NOMO-1 treated with DMSO at 0.1 percent for 48 hours (cell line): ENCODE measurements around the gene CADM4.
A peak's percentile ranks its signal among the peaks of the same experiment; 100 is the strongest.
"Not testable (repeated sequence)": the region's sequence is repeated elsewhere in the genome, so short reads cannot be mapped to it uniquely, and the experiment has no call there.

Experiments
- DNase-seq: peaks from one replicate; lab custom pipeline; 2025; ENCODE audit not compliant: unreplicated experiment; lab: John Stamatoyannopoulos, UW

Gene CADM4

DNA sequence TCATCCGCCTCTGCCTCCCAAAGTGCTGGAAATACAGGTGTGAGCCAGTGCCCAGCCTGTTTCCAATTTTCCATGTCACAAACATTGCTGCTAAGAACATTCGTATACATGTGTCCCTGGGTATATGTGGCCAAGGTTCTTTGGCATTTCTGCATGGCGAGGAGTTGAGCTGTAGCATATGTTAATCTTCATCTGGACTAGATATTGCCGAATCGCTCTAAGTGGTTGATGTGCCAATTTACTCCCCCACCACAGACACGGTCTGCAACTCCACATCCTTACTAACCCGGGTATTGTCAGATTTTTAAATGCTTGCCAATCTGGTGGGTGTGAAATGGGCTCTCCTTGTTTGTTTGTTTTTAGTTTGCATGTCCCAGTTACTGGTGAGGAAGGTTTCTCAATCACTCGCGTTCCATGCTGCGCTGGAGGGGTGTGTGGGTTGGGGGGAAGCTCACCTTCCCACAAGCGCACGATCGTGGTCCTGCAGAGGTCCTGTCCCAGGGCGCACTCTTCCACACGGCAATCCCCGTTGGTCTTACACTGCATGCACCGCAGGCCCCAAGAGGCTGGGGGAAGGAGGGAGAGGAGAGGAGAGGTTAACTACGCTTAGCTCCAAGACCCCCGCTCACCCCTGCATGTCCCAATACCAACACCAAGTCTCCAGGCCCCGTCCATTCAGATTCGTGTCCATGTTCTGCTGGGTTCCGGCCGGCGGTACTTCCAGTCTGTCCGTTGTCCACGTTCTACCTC is 27.7 kb upstream of the CADM4 start:
- no peak for DNase-seq

DNA sequence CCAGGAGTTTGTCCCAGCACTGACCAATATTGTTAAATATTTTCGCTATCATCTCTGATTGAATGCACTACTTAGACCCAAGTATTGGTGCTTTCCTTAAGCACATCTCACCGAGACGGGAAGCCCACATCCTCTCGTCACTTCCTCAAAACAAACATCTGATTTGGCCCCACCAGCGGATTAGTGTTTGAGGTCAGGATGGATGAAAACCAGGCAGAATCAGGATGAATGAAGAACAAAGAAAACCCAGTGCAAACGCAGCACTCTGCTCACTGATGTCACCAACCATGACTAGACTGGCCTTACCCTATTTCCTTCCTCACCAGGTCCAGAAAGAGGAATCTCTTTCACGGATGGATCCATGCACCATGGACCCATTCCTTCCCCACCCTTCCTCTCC is 24.4 kb upstream of the CADM4 start:
- DNase-seq = peak; percentile 33

DNA sequence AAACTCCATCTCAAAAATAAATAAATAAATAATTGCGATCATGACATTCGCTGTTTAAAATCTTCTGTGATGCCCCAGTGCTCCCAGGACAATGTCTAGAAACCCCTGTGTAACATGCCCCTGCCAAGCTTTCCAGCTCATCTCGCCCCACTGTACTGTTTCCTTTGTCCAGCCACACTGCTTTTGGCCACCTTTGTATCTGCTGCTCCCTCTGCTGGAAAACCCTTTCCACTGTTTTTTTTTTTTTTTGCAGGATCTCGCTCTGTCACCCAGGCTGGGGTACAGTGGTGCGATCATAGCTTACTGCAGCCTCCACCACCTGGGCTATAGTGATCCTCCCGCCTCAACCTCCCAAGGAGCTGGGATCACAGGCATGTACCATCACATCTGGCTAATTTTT is 22.8 kb upstream of the CADM4 start:
- no peak for DNase-seq

DNA sequence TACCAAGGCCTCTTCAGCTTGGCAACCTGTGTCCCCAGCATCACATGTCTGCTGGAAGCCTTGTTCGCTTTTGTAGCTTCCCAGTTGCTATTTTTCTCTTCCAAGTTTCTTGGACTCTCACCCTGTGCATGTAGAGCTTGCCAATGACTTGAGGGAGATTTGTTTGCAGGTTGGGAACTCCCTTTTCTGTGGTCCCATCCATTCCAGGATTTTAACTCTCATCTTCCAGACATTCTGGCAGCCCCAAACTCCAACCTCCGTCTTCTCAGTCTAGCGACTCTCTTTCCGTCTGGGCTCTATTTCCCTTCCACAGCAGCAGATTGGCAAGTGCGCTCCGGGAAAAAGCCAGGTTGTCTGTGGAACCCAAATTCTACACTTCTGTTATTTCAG is 21.3 kb upstream of the CADM4 start:
- DNase-seq = no peak

DNA sequence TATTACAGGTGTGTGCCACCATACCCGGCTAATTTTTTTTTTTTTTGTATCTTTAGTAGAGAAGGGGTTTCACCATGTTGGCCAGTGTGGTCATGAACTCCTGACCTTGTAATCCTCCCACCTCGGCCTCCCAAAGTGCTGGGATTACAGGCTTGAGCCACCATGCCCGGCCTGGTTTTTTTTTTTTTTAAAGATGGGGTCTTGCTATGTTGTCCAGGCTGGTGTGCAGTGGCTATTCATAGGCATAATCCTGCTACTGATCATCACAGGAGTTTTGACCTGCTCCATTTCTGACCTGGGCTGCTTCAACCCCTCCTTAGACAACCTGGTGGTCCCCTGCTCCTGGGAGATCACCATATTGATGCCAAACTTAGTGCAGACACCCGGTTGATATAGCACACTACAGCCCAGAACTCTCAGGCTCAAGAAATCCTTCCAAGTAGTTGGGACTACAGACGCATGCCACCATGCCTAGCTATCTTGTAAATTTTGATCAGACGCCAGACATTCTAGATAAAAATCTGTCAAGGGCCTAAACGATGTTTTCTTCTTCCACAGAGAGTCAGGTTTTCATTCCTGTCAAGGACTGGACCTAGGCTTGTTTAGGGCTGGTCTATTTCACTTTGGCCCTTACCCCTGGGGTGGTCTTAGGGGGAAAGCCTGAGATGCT is 20.8 kb upstream of the CADM4 start:
- no peak for DNase-seq

DNA sequence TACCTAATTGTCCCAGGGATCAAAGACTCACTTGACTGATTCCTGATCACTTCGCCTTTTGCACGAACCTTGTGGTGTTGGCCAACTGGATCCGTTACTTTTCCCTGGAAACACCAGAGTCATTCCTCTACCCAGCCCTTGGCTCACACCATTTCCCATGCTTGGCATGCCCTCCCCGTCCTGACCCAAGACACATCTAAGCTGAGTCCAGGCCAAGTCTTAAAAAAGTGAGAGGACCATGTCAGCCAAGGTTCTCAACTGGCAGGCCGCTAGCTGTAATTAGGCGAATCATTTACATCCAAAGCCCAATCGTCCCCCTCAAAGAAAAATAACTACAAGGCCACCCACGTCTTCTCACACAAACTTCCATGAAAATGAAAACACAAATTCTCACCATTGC is 18.8 kb upstream of the CADM4 start:
- no peak for DNase-seq

DNA sequence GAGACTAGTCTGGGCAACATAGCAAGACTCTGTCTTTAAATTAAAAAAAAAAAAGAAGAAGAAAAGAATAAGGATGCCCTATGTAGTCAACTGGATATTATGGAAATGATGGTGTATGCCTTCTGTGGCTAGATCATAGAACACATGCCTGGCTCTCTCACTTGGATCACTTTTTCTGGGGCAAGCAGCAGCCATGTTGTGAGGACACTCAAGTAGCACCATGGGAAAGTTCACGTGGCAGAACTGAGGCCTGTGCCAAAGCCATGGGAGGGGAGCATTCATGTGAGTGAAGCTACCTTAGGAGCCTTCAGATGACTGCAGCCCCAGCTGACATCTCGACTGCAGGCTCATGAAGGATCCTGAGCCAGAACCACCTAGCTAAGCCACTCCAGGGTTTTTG is 18.4 kb upstream of the CADM4 start:
- DNase-seq = no peak

DNA sequence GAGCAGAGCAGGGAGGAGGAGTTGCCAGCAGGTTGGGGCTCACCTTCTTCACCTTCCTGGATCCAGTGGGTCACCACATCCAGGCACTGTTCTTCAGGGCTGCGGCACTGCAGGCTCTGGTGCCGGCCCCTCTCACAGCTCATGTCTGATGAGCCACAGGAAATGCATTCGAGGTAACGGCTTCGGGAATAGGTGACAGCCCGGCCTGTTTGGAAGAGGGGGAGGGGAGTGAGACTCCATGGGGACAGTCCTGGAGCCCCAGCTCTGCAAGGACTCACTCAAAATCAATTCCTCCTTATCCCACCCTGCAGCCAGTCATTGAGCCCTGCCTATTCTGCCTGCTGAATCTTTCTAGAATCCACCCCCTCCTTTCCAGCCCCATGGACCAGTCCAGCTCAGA is 16.8 kb upstream of the CADM4 start:
- no peak for DNase-seq

DNA sequence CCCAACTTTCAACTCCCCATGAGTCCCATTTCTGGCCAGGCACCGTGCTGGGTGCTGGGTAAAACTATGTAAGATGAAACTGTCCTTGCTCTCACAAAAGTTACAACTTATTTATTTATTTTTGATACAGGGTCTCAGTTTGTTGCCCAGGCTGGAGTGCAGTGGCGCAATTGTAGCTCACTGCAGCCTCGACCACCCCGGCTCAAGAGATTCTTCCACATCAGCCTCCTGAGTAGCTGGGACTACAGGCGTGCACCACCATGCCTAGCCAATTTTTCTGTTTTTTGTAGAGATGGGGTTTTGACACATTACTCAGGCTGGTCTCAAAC is 12.9 kb upstream of the CADM4 start:
- DNase-seq = no peak

DNA sequence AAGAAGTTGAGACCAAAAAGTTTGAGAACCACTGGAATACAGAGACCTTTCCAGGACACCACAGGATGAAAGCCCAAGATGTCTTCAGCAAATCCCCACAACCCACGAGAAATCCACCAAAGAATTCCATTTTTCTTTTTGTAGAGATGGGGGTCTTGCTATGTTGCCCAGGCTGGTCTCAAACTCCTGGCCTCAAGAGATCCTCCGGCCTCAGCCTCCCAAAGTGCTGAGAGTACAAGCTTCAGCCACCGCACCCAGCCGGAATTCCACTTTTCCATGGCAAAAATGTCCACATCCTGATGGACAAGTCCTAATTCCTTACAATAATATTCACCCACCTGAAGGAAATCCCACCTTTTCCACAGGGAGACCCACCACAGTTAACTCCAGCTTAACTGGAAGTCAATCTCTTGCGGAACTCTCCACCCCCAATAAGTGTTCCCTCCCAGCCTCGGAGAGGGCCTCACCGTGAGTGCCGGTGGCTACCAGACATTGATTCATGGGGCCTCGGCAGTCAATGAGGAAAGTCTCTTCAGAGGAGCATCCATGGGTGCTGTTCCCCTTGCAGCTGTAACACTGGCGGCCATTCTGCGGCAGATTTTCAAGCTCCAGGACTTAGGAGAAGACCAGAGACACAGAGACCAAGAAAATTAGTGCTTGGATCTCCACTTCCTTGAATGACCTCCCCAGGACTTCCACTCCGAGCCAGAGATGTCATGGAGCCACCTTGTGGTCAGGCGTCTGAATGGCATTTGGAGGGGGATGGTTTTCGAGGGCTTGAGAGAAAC is 12.3 kb upstream of the CADM4 start:
- DNase-seq = peak; percentile 32

DNA sequence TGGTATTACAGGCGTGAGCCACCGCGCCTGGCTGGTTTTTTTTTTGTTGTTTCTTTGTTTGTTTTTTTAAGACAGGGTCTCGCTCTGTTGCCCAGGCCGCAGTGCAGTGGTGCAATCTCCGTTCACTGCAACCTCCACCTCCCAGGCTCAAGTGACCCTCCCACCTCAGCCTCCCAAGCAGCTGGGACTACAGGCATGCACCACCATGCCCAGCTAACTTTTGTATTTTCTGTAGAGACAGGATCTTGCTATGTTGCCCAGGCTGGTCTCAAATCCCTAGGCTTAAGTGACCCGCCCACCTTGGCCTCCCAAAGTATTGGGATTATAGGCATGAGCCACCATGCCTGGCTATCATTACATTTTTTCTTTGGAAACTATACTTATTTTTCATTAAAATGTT is 10.6 kb upstream of the CADM4 start:
- not testable (repeated sequence) for DNase-seq

DNA sequence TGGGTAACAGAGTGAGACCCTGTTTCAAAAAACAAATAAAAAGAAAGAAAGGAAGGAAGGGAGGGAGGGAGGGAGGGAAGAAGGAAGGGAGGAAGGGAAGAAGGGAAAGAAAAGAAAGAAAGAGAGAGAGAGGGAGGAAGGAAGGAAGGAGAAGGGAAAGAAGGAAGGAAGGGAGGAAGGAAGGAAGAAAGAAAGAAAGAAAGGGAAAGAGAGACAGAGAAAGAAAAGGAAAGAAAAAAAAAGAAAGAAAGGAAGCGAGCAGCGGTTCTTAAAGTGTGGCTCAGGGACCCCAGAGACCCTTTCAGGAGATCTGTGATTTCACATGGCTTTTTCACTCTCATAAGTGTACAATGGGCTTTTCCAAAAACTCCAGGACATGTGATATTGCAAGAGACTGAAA is 9.9 kb upstream of the CADM4 start:
- no peak for DNase-seq

DNA sequence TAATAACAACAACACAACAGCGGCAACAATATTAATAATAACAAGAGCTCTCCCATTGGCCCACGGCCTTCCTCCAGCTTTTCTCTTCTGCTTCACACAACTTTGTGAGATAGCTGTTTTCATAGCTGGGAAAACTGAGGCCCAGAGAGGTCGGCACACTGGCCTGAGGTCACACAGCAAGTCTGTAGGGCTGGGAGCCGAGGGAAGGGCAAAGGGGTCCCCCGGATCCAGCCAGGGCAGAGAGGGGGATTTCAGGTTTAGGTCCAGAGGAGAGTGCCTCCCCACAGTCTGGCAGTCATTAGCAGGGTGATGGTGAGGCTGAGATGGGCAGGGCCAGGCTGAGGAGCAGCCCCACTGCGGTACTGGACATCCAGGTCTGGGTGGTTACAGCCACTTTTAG is 9.0 kb upstream of the CADM4 start:
- no peak for DNase-seq

DNA sequence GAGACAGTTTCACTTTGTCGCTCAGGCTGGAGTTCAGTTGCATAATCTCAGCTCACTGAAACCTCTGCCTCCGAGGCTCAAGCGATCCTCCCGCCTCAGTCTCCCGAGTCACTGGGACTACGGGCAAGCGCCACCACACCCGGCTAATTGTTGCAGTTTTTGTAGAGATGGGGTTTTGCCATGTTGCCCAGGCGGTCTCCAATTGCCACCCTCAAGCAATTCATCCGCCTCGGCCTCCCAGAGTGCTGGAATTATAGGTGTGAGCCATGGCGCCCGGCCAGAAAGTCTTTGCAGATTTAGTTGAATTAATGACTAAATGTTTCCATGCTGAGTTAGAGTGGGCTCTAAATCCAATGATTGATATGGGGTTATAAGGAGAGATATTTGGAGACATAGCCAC is 4.5 kb upstream of the CADM4 start:
- no peak for DNase-seq

DNA sequence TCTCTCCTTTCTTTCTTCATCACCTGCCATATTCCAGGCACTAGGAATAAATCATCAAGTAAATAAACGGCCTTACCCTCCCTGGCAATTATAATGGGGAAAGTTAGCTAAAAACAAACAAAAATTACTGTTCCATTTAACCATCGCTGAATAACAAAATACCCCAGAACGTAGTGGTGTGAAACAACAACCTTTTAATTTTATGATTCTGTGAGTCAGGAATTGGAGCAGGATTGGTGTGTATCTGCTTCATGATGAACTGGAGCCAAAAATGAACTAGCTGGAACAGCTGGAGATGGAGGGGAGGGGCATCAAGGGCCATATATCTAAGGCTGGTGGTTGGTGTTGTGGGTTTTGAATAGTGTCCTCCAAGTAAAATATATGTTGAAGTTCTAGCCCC is 3.7 kb upstream of the CADM4 start:
- DNase-seq = no peak

DNA sequence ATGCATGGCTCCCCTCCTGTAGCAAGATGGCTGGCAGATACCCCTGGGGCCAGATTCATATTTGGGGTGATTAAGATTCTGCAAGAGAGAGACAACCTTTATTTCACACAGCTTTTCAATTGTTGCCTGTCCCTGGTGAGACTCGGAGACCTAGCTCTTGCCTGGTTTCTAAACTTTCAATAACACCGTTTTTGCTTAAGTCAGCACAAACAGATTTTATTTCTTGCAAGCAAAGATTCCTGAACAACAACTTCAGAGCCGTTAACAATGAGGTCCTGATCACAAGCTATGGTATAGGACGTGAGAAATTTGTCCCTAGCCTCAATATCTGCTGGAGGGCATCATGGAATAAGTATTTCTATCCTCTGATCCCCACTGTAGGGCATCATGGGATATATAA is 2.9 kb upstream of the CADM4 start:
- DNase-seq = no peak

DNA sequence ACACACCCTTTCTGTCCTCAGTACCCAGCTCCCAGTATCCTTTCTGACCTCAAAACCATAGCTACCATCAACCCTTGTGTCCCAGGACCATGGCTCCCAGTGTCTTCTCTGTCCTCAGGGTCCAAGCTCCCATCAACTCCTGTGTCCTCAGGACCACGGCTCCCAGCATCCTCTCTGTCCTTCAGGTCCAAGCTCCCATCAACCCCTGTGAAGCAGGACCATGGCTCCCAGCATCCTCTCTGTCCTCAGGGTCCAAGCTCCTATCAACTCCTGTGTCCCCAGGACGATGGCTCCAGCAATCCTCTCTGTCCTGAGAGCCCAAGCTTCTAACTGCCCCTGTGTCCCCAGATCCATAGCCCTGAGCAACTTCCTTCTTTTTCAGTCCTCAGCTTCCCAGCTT is 1.7 kb upstream of the CADM4 start:
- DNase-seq = no peak

DNA sequence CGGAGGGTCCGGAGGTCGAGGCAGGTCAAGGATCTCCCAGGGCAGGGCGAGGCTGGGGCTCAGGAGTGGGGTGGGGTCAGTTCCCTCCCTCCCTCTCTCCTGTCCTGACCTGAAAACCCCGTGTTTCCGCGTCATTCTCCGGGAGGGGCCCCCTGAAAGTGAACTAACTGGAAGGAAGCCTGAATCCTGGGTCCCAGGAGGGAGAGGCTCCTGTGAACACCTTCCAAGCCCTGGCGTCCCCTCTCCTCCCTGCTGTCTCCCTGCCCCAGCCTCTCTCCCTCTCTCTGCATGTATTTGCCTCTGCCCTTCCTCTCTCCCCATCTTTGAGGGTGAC is 741 bp upstream of the CADM4 start:
- DNase-seq = no peak

DNA sequence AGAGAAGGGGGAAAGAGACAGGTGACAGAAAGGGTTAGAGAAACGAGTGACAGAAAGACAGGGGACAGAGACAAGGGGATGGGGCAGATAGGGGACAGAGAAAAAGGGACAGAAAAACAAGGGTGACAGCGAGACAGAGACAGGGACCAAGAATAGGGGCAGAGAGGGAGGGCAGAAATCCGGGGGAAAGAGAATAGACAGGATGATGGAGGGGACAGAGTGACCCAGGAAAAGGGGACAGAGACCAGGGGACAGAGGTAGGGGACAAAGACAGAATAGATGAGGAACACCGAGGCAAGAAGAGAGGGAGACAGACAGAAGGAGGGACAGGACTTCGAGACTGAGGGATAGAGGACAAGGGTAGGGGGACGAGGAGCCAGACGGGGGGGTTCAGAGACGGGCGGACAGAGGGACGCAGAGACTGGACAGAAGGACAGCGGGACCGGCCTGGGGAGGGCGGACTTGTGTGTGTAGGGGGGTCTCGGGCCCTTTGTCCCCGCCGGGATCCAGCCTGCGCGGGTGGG is 593 bp downstream of the CADM4 start:
- DNase-seq = no peak

DNA sequence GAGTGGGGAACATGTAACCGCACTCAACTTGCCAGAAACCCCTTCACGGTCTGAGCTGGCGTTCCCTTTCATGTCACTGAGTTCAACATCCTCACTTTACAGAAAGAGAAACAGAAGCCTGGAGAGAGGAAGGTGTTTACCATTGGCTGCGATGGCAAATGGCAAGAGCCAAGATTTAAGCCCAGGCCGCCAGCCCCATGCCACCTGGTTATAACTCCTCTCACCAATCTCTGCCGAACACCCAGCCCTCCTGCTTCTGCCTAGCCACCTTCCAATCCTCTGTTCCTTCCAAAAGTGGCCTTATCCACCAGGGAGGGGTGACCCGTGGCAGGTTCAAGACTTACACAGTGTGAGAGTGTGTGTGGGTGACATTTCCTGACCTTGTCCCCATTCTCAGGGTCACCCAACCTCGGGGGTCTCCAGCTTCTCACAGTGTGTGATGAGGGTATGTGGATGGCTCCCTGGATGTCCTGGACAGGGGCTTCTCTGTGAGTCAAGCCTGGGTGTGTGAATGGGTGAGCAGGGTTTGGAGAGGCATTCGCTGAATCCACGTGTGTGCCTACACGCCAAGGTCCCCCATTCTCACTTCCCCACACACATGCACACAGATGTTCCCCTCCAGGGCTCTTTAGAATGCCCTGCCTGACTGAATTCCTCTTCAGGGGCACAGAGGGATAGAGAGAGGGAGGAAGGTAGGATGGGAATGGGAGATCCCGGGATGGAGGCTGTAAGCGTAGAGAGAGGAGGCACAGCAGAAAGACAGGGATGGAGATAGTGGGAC is 1.2 kb downstream of the CADM4 start:
- DNase-seq = no peak

DNA sequence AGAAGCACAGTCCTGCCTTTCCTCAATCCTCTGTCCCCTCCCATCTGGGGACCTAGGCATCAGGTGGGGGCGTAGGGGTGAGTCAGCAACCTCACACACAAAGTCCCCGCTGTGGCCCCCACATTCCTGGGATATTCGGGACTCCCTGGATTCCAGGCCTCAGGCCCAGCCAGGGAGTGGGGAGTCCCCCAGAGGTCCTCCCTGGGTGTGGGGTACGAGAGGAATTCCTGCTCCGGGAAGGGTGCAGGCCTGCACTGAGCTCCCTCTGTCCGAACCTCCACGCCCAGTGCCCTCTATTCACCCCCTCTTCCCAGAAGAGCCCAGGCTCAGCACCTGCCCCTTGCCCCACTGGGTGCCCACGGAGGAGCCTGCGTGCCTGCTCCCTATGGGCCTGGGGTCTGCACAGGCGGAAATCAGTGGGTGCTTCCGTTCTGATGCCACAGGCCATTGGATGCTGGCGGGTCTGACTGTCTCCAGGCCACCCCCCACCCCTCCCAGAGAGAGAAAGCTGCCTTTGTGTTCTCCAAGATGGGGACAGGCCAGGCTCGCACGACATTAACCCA is 3.4 kb downstream of the CADM4 start:
- DNase-seq = no peak
